HepG2 (cell line): ENCODE data around the gene PRR15L. TPM values are rescaled to one million over a fixed set of nuclear protein-coding genes. Genes with fewer than 3 reads are reported as not detected.

ENCODE experiments used
- ARID2 ChIP-seq: sonication (generic); formaldehyde crosslinking; IDR thresholded peaks from 2 replicates; pipeline ENCODE4 v1.8.1; 2022; ENCODE audit warnings: mild to moderate bottlenecking, missing genetic modification reagents, borderline replicate concordance
- CBX2 ChIP-seq, 2 experiments: fragments of 200-600 bp in 1 of 2; sonication (generic); formaldehyde crosslinking in 1 of 2; IDR thresholded peaks; 2 replicates each; pipeline versions ENCODE4 v1.7.0 to v1.8.1; 2018 to 2022; ENCODE audit warnings: low read depth in 2 of 2, low read length in 1 of 2, mild to moderate bottlenecking in 1 of 2, missing genetic modification reagents in 1 of 2
- CEBPG ChIP-seq: IDR thresholded peaks from 2 replicates; pipeline ENCODE4 v1.6.1; 2016
- FLYWCH1 ChIP-seq: sonication (generic); formaldehyde crosslinking; IDR thresholded peaks from 2 replicates; pipeline ENCODE4 v1.8.1; 2023; ENCODE audit warnings: mild to moderate bottlenecking, missing genetic modification reagents
- MAFF ChIP-seq: IDR thresholded peaks from 2 replicates; pipeline ENCODE4 v1.6.1; 2011; ENCODE audit warnings: low read depth, low read length, improper control_type of control experiment
- PAWR ChIP-seq: sonication (generic); formaldehyde crosslinking; IDR thresholded peaks from 2 replicates; pipeline ENCODE4 v1.4.0; 2020; ENCODE audit warnings: missing genetic modification reagents, mild to moderate bottlenecking, borderline replicate concordance
- SETDB1 ChIP-seq: sonication (generic); formaldehyde crosslinking; IDR thresholded peaks from 2 replicates; pipeline ENCODE4 v1.5.1; 2020; ENCODE audit warnings: missing genetic modification reagents, mild to moderate bottlenecking, borderline replicate concordance
- SRF ChIP-seq: IDR thresholded peaks from 2 replicates; pipeline ENCODE4 v1.6.1; 2011; ENCODE audit warnings: mild to moderate bottlenecking, low read depth, low read length, moderate library complexity
- SRSF4 ChIP-seq: fragments of 200-400 bp; formaldehyde crosslinking; IDR thresholded peaks from one replicate; pipeline ENCODE4 v1.6.1; 2018; ENCODE audit warnings: mild to moderate bottlenecking, low read depth, low read length, moderate library complexity; ENCODE audit not compliant: poor library complexity, severe bottlenecking
- STAT5B ChIP-seq: sonication (generic); formaldehyde crosslinking; IDR thresholded peaks from 2 replicates; pipeline ENCODE4 v1.4.0; 2020; ENCODE audit warnings: missing genetic modification reagents
- TBP ChIP-seq: sonication (generic); formaldehyde crosslinking; IDR thresholded peaks from 2 replicates; pipeline ENCODE4 v1.5.0; 2020; ENCODE audit warnings: missing genetic modification reagents
- ZFP41 ChIP-seq: sonication (generic); formaldehyde crosslinking; IDR thresholded peaks from 2 replicates; pipeline ENCODE4 v1.4.0; 2020; ENCODE audit warnings: mild to moderate bottlenecking, missing genetic modification reagents, borderline replicate concordance
- ZNF136 ChIP-seq: sonication (generic); formaldehyde crosslinking; IDR thresholded peaks from 2 replicates; pipeline ENCODE4 v1.8.1; 2022; ENCODE audit warnings: low read depth, mild to moderate bottlenecking, moderate library complexity, missing genetic modification reagents
- ZNF205 ChIP-seq: IDR thresholded peaks from 2 replicates; pipeline ENCODE4 v1.6.1; 2018; ENCODE audit warnings: missing biosample characterization, missing genetic modification reagents
- ZNF446 ChIP-seq: sonication (generic); formaldehyde crosslinking; IDR thresholded peaks from 2 replicates; pipeline ENCODE4 v1.5.0; 2020; ENCODE audit warnings: mild to moderate bottlenecking, missing genetic modification reagents
- ZNF564 ChIP-seq: sonication (generic); formaldehyde crosslinking; IDR thresholded peaks from 2 replicates; pipeline ENCODE4 v1.8.1; 2023; ENCODE audit warnings: mild to moderate bottlenecking, missing genetic modification reagents
- ZNF703 ChIP-seq: sonication (generic); formaldehyde crosslinking; IDR thresholded peaks from 2 replicates; pipeline ENCODE4 v1.5.1; 2020; ENCODE audit warnings: missing genetic modification reagents, mild to moderate bottlenecking, moderate library complexity, borderline replicate concordance
- ZNF878 ChIP-seq: sonication (generic); formaldehyde crosslinking; IDR thresholded peaks from 2 replicates; pipeline ENCODE4 v1.8.1; 2023; ENCODE audit warnings: mild to moderate bottlenecking, missing genetic modification reagents, moderate library complexity
- polyA plus RNA-seq, 8 experiments: library from polyadenylated mRNA; depleted of rRNA in 3 of 8; stranded (reverse) in 7 of 8; unstranded in 1 of 8; fragments of >200 nt; fragmentation: Illumina TruSeq in 4 of 8; extraction: Trizol in 4 of 8; gene quantifications; 2 replicates each; pipeline versions ENCODE4 v1.2.1 to v1.2.3, GENCODE V29; 2011 to 2016; ENCODE audit warnings: low read depth in 4 of 8, missing spikeins in 1 of 8, mixed read lengths in 1 of 8; ENCODE audit not compliant: insufficient read depth in 1 of 8
- total RNA-seq, 5 experiments: library from RNA; depleted of rRNA; stranded (reverse); fragments of >200 nt; fragmentation: Illumina TruSeq; extraction: Trizol; gene quantifications; 2 replicates each; pipeline ENCODE4 v1.2.3, GENCODE V29; 2016; ENCODE audit warnings: low read depth in 1 of 5
- TF ChIP-seq, protein P1 (sequence below): sonication (generic); formaldehyde crosslinking; IDR thresholded peaks from 2 replicates; pipeline ENCODE4 v1.5.0; 2020; ENCODE audit warnings: mild to moderate bottlenecking, missing genetic modification reagents
- TF ChIP-seq, protein P2 (sequence below): IDR thresholded peaks from 2 replicates; pipeline ENCODE4 v1.6.1; 2016; ENCODE audit warnings: missing compliant biosample characterization, missing genetic modification reagents, borderline replicate concordance
- TF ChIP-seq, protein P3 (sequence below): fragments of 450-650 bp; IDR thresholded peaks from 2 replicates; pipeline ENCODE4 v1.6.1; 2017; ENCODE audit warnings: mild to moderate bottlenecking
- TF ChIP-seq, protein P4 (sequence below): sonication (generic); formaldehyde crosslinking; IDR thresholded peaks from 2 replicates; pipeline ENCODE4 v1.8.0; 2022; ENCODE audit warnings: missing genetic modification reagents, low read depth, mild to moderate bottlenecking, borderline replicate concordance
- TF ChIP-seq, protein P5 (sequence below): sonication (generic); formaldehyde crosslinking; IDR thresholded peaks from 2 replicates; pipeline ENCODE4 v1.8.1; 2023; ENCODE audit warnings: mild to moderate bottlenecking, missing genetic modification reagents, borderline replicate concordance

Gene PRR15L
- total and polyA plus RNA-seq, 2 of the 13 experiments (the other 11 are each of a cell fraction or from before 2014, with no cell fraction given) = 0.44 to 2.0 TPM

DNA sequence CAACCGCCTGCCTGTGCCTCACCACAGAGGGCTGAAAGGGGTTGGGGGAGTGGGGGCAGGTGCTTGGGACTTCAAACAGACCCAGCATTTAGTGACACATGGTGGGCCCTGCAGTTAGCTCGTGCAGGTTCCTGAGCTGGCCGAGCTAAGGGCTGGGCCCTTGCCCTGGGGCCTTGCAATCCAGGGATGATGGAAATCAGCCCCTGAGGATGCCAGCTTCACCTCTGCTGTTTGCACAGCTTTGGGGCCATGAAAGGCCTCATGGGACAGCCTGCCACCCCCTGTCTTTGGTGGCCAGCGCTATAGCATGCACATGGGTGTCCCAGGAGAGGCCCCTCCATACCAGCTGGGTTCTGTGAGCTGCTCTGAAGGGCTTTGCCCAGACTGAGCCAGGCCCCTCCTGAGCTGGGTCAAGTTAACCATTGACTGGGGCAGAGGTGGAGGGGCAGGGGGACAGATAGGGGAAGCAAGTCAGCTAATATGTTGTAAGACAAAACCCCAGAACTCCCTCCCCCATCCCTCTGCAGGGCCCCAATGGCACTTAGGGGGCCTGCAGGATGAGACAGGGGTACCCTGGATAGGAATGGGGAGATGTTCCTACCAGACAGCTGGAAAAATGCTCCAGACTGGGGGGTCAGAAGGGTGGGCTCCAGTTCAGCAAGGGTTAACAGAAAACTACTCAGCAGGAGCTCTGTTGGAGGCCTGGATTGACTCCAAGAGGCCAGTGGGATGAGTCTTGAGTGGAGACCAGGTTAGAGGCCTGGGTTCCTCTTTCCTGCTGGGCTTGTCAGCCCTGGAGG is 692 bp downstream of the PRR15L start (continued):
- TF ChIP-seq STAT5B (CRISPR knock-in tag) = no peak
- TF ChIP-seq, protein P1, sequence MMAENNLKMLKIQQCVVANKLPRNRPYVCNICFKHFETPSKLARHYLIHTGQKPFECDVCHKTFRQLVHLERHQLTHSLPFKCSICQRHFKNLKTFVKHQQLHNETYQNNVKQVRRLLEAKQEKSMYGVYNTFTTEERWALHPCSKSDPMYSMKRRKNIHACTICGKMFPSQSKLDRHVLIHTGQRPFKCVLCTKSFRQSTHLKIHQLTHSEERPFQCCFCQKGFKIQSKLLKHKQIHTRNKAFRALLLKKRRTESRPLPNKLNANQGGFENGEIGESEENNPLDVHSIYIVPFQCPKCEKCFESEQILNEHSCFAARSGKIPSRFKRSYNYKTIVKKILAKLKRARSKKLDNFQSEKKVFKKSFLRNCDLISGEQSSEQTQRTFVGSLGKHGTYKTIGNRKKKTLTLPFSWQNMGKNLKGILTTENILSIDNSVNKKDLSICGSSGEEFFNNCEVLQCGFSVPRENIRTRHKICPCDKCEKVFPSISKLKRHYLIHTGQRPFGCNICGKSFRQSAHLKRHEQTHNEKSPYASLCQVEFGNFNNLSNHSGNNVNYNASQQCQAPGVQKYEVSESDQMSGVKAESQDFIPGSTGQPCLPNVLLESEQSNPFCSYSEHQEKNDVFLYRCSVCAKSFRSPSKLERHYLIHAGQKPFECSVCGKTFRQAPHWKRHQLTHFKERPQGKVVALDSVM = peak; percentile 49; the same call in 1 of the 2 replicates
- TF ChIP-seq CEBPG (CRISPR knock-in tag) = 0 out of 2 replicates have a peak, but pooled peaks have one; percentile 28
- no peak for TF ChIP-seq FLYWCH1
- TF ChIP-seq ZNF878 = no peak
- TF ChIP-seq ZNF703 = no peak
- TF ChIP-seq, protein P2, sequence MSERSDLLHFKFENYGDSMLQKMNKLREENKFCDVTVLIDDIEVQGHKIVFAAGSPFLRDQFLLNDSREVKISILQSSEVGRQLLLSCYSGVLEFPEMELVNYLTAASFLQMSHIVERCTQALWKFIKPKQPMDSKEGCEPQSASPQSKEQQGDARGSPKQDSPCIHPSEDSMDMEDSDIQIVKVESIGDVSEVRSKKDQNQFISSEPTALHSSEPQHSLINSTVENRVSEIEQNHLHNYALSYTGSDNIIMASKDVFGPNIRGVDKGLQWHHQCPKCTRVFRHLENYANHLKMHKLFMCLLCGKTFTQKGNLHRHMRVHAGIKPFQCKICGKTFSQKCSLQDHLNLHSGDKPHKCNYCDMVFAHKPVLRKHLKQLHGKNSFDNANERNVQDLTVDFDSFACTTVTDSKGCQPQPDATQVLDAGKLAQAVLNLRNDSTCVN (CRISPR knock-in tag) = no peak
- TF ChIP-seq, protein P3, sequence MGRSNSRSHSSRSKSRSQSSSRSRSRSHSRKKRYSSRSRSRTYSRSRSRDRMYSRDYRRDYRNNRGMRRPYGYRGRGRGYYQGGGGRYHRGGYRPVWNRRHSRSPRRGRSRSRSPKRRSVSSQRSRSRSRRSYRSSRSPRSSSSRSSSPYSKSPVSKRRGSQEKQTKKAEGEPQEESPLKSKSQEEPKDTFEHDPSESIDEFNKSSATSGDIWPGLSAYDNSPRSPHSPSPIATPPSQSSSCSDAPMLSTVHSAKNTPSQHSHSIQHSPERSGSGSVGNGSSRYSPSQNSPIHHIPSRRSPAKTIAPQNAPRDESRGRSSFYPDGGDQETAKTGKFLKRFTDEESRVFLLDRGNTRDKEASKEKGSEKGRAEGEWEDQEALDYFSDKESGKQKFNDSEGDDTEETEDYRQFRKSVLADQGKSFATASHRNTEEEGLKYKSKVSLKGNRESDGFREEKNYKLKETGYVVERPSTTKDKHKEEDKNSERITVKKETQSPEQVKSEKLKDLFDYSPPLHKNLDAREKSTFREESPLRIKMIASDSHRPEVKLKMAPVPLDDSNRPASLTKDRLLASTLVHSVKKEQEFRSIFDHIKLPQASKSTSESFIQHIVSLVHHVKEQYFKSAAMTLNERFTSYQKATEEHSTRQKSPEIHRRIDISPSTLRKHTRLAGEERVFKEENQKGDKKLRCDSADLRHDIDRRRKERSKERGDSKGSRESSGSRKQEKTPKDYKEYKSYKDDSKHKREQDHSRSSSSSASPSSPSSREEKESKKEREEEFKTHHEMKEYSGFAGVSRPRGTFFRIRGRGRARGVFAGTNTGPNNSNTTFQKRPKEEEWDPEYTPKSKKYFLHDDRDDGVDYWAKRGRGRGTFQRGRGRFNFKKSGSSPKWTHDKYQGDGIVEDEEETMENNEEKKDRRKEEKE = no peak
- no peak for TF ChIP-seq TBP (CRISPR knock-in tag)
- TF ChIP-seq SRF = no peak
- TF ChIP-seq, protein P4, sequence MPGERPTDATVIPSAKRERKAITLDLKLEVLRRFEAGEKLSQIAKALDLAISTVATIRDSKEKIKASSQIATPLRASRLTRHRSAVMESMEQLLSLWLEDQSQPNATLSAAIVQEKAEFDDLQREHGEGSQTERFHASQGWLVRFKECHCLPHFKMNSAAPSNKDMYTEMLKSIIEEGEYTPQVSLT (CRISPR knock-in tag) = no peak
- TF ChIP-seq ZNF205 (CRISPR knock-in tag) = no peak
- no peak for TF ChIP-seq MAFF
- TF ChIP-seq PAWR (CRISPR knock-in tag) = no peak
- TF ChIP-seq, protein P5, sequence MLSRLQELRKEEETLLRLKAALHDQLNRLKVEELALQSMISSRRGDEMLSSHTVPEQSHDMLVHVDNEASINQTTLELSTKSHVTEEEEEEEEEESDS (CRISPR knock-in tag) = no peak
- TF ChIP-seq ZFP41 (CRISPR knock-in tag) = no peak
- TF ChIP-seq ZNF564 (CRISPR knock-in tag) = no peak
- TF ChIP-seq SRSF4 = no peak
- no peak; the same call in 1 of the 2 replicates for TF ChIP-seq ARID2 (CRISPR knock-in tag)
- no peak for TF ChIP-seq SETDB1
- no peak for TF ChIP-seq ZNF446 (CRISPR knock-in tag)
- TF ChIP-seq ZNF136 = 0 out of 2 replicates have a peak, but pooled peaks have one; percentile 55
- no peak for TF ChIP-seq CBX2 (IDR thresholded peaks at IDR 0.05; ENCODE audit: low read depth, low read length)
- no peak for TF ChIP-seq CBX2 (CRISPR knock-in tag; IDR thresholded peaks at IDR 0.05; ENCODE audit: low read depth)
